ENCODE data around the gene TNKS1BP1. TPM values are rescaled to one million over a fixed set of nuclear protein-coding genes. Genes with fewer than 3 reads are reported as not detected.

TNKS1BP1 gene
- total and polyA plus RNA-seq, 4 donors = 28.3 to 67.1 (median 47.0) TPM

DNA sequence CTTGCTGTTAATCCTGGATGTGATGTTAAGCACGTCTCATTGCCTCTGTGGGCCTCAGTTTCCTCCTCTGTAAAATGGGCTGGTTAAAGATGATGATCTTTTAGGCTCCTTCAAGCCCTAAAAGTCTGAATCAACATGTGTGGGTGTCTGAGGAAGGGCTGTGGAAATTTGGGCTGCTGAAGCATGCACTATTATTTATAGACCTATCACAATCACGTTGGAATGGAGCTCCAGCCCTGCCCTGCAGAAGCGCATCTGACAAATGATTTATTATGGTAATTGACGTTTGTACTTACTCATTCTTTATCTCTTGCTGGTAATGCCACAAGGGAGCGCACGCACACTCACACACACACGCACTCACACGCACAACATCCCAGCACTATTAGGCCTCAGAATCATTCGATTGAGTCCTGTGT lies 33.8 kb upstream of the TNKS1BP1 start:
- 80% methylated on average over 9 of the region's 9 CpGs for WGBS
- DNase-seq (ENCODE audit: low spot score) = no peak
- no peak for TF ChIP-seq RAD21 (IDR thresholded peaks at IDR 0.05)
- TF ChIP-seq TAF1 (conservative IDR thresholded peaks at IDR 0.05) = no peak
- no peak for TF ChIP-seq JUND (IDR thresholded peaks at IDR 0.05)
- no peak for TF ChIP-seq HNF4A (conservative IDR thresholded peaks at IDR 0.05)
- TF ChIP-seq, protein P1, sequence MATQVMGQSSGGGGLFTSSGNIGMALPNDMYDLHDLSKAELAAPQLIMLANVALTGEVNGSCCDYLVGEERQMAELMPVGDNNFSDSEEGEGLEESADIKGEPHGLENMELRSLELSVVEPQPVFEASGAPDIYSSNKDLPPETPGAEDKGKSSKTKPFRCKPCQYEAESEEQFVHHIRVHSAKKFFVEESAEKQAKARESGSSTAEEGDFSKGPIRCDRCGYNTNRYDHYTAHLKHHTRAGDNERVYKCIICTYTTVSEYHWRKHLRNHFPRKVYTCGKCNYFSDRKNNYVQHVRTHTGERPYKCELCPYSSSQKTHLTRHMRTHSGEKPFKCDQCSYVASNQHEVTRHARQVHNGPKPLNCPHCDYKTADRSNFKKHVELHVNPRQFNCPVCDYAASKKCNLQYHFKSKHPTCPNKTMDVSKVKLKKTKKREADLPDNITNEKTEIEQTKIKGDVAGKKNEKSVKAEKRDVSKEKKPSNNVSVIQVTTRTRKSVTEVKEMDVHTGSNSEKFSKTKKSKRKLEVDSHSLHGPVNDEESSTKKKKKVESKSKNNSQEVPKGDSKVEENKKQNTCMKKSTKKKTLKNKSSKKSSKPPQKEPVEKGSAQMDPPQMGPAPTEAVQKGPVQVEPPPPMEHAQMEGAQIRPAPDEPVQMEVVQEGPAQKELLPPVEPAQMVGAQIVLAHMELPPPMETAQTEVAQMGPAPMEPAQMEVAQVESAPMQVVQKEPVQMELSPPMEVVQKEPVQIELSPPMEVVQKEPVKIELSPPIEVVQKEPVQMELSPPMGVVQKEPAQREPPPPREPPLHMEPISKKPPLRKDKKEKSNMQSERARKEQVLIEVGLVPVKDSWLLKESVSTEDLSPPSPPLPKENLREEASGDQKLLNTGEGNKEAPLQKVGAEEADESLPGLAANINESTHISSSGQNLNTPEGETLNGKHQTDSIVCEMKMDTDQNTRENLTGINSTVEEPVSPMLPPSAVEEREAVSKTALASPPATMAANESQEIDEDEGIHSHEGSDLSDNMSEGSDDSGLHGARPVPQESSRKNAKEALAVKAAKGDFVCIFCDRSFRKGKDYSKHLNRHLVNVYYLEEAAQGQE (IDR thresholded peaks at IDR 0.05) = no peak
- no peak for TF ChIP-seq GABPA (IDR thresholded peaks at IDR 0.05 in 1 of 2, conservative IDR thresholded peaks at IDR 0.05 in 1 of 2)
- TF ChIP-seq YY1 (IDR thresholded peaks at IDR 0.05) = no peak
- TF ChIP-seq, protein P2, sequence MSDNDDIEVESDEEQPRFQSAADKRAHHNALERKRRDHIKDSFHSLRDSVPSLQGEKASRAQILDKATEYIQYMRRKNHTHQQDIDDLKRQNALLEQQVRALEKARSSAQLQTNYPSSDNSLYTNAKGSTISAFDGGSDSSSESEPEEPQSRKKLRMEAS (IDR thresholded peaks at IDR 0.05) = no peak
- TF ChIP-seq NR2F2 (IDR thresholded peaks at IDR 0.05) = no peak
- no peak for TF ChIP-seq FOXA2 (IDR thresholded peaks at IDR 0.05)
- TF ChIP-seq, protein P3, sequence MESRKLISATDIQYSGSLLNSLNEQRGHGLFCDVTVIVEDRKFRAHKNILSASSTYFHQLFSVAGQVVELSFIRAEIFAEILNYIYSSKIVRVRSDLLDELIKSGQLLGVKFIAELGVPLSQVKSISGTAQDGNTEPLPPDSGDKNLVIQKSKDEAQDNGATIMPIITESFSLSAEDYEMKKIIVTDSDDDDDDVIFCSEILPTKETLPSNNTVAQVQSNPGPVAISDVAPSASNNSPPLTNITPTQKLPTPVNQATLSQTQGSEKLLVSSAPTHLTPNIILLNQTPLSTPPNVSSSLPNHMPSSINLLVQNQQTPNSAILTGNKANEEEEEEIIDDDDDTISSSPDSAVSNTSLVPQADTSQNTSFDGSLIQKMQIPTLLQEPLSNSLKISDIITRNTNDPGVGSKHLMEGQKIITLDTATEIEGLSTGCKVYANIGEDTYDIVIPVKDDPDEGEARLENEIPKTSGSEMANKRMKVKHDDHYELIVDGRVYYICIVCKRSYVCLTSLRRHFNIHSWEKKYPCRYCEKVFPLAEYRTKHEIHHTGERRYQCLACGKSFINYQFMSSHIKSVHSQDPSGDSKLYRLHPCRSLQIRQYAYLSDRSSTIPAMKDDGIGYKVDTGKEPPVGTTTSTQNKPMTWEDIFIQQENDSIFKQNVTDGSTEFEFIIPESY (IDR thresholded peaks at IDR 0.05) = no peak
- TF ChIP-seq HNF4G (IDR thresholded peaks at IDR 0.05) = no peak
- TF ChIP-seq, protein P4, sequence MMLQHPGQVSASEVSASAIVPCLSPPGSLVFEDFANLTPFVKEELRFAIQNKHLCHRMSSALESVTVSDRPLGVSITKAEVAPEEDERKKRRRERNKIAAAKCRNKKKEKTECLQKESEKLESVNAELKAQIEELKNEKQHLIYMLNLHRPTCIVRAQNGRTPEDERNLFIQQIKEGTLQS (IDR thresholded peaks at IDR 0.05) = no peak
- TF ChIP-seq, protein P5, sequence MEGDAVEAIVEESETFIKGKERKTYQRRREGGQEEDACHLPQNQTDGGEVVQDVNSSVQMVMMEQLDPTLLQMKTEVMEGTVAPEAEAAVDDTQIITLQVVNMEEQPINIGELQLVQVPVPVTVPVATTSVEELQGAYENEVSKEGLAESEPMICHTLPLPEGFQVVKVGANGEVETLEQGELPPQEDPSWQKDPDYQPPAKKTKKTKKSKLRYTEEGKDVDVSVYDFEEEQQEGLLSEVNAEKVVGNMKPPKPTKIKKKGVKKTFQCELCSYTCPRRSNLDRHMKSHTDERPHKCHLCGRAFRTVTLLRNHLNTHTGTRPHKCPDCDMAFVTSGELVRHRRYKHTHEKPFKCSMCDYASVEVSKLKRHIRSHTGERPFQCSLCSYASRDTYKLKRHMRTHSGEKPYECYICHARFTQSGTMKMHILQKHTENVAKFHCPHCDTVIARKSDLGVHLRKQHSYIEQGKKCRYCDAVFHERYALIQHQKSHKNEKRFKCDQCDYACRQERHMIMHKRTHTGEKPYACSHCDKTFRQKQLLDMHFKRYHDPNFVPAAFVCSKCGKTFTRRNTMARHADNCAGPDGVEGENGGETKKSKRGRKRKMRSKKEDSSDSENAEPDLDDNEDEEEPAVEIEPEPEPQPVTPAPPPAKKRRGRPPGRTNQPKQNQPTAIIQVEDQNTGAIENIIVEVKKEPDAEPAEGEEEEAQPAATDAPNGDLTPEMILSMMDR (IDR thresholded peaks at IDR 0.05; ENCODE audit: low read depth, low read length, missing input control) = no peak
- Histone ChIP-seq H3K9me3 (ENCODE audit: control insufficient read depth in 4 of 4, low read length in 3 of 4) (no peaks in the 10 kb centered on the region), H3K4me1 (ENCODE audit: control insufficient read depth in 4 of 4, insufficient read depth in 4 of 4, low read length in 3 of 4) (peaks cover 0 to 9% (median 2%) of the 10 kb centered on the region in 4 donors), H3K36me3 (ENCODE audit: control insufficient read depth in 4 of 4, insufficient read depth in 3 of 4, low read depth in 1 of 4, low read length in 3 of 4) (no peaks in the 10 kb centered on the region), H3K27me3 (ENCODE audit: control insufficient read depth in 4 of 4, insufficient read depth in 4 of 4, low read length in 3 of 4) (no peaks in the 10 kb centered on the region), H3K27ac (ENCODE audit: low read depth in 1 of 2, low read length in 2 of 2) (no peak overlapping the region), H3K4me3 (ENCODE audit: low read depth in 1 of 3, low read length in 3 of 3) (no peak overlapping the region), H3K9ac (ENCODE audit: low read depth in 1 of 2, low read length in 2 of 2) (no peak overlapping the region)

DNA sequence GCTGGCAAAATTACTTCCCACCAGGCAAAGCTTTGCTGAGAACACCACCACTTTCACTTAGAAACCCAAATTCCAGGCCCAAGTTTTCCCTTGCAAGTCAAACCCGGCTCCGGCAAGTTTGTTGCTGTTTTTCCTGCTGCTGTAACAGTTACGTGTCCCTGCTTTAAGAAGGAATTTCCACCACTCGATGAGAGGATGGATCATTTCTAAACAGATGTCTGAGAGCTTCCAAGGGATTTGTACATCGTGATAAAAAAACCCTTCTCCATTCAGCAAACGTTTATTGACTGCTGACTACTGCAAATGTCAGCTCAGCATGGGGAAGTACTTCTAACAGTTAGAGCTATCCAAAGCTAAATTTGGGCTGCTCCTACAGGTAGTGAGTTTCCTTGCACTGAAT lies 33.1 kb upstream of the TNKS1BP1 start:
- no peak for DNase-seq (ENCODE audit: low spot score)
- Histone ChIP-seq H3K9ac (ENCODE audit: low read depth in 1 of 2, low read length in 2 of 2) (no peak overlapping the region), H3K9me3 (ENCODE audit: control insufficient read depth in 4 of 4, low read length in 3 of 4) (no peaks in the 10 kb centered on the region), H3K27ac (ENCODE audit: low read depth in 1 of 2, low read length in 2 of 2) (no peak overlapping the region), H3K27me3 (ENCODE audit: control insufficient read depth in 4 of 4, insufficient read depth in 4 of 4, low read length in 3 of 4) (no peaks in the 10 kb centered on the region), H3K4me1 (ENCODE audit: control insufficient read depth in 4 of 4, insufficient read depth in 4 of 4, low read length in 3 of 4) (peaks cover 0 to 9% (median 2%) of the 10 kb centered on the region in 4 donors), H3K36me3 (ENCODE audit: control insufficient read depth in 4 of 4, insufficient read depth in 3 of 4, low read depth in 1 of 4, low read length in 3 of 4) (no peaks in the 10 kb centered on the region), H3K4me3 (ENCODE audit: low read depth in 1 of 3, low read length in 3 of 3) (no peak overlapping the region)
- WGBS = 70% methylated on average over 6 of the region's 6 CpGs
- no peak for TF ChIP-seq NR2F2 (IDR thresholded peaks at IDR 0.05)
- no peak for TF ChIP-seq JUND (IDR thresholded peaks at IDR 0.05)
- TF ChIP-seq SP1 (IDR thresholded peaks at IDR 0.05) = no peak
- TF ChIP-seq, protein P4 (IDR thresholded peaks at IDR 0.05) = no peak
- TF ChIP-seq FOXA1 (IDR thresholded peaks at IDR 0.05) = no peak
- no peak for TF ChIP-seq YY1 (IDR thresholded peaks at IDR 0.05)
- no peak for TF ChIP-seq HNF4A (conservative IDR thresholded peaks at IDR 0.05)
- no peak for TF ChIP-seq EGR1 (IDR thresholded peaks at IDR 0.05; ENCODE audit: low read depth in 2 of 2)
- no peak for TF ChIP-seq RAD21 (IDR thresholded peaks at IDR 0.05)

Measured in liver (tissue), 9 donors.